Stimulated activated naive CD8-positive, alpha-beta T cell treated with anti-CD3 and anti-CD28 coated beads, Interleukin-15, amount 100 ng/mL, for 72 hours (primary cell): ENCODE data around the gene SHROOM3.
"Not testable (repeated sequence)": the region's sequence is repeated elsewhere in the genome, so short reads cannot be mapped to it uniquely, and the experiment has no call there.

Experiments
- ATAC-seq: fragments of 150-1000 bp; cut with Tn5 transposase; 2 replicates; pipeline ENCODE4 v1.10.0; 2021; ENCODE audit warnings: mild to moderate bottlenecking, moderate library complexity
- DNase-seq, 2 donors: peaks; one replicate each; pipeline ENCODE4 v3.0.0; 2021 to 2022
- H3K27ac Mint-ChIP-seq, 2 donors: one replicate each; pipeline ENCODE4 v1.8.0; 2022; ENCODE audit warnings: mild to moderate bottlenecking in 2 of 2, mixed read lengths in 2 of 2, moderate library complexity in 2 of 2
- H3K27me3 Mint-ChIP-seq: one replicate; pipeline ENCODE4 v1.8.0; 2022; ENCODE audit warnings: mixed read lengths
- H3K4me1 Mint-ChIP-seq: one replicate; pipeline ENCODE4 v1.8.0; 2022; ENCODE audit warnings: mild to moderate bottlenecking, mixed read lengths
- H3K4me3 Mint-ChIP-seq, 2 donors: one replicate each; pipeline ENCODE4 v1.8.0; 2022; ENCODE audit warnings: mild to moderate bottlenecking in 2 of 2, mixed read lengths in 2 of 2, moderate library complexity in 1 of 2
- H3K9me3 Mint-ChIP-seq, 2 donors: one replicate each; pipeline ENCODE4 v1.8.0; 2022; ENCODE audit warnings: mixed read lengths in 2 of 2

Gene SHROOM3

GRCh38 chr4:76434901-76435527 is at the start of gene SHROOM3:
TSS of gene SHROOM3 (plus strand) at chr4:76435229. CDS start at chr4:76436053, 824 bp downstream.
- Mint-ChIP-seq H3K27ac (peak within 1 kb of the TSS in 1 of 2 donors; percentile 5), H3K4me1 (peaks cover 10% of the 10 kb centered on the region), H3K27me3 (peaks cover 59% of the 10 kb centered on the region), H3K9me3 (peaks cover 0 to 5% of the 10 kb centered on the region in 2 donors), H3K4me3 (no peak within 1 kb of the TSS)
- DNase-seq (no peak), ATAC-seq (no peak)

- Mint-ChIP-seq H3K27ac (no peak overlapping the region), H3K27me3 (peaks cover 35% of the 10 kb centered on the region), H3K9me3 (peaks cover 23 to 29% of the 10 kb centered on the region in 2 donors), H3K4me1 (peaks cover 6% of the 10 kb centered on the region), H3K4me3 (no peak overlapping the region)
- no peak for ATAC-seq
- DNase-seq, result no peak
Measured at GRCh38 chr4:76385974-76386373, 49.1 kb upstream of the SHROOM3 start.

GRCh38 chr4:76386566-76387305 is 48.3 kb upstream of the SHROOM3 start:
- Mint-ChIP-seq H3K4me1 (peaks cover 6% of the 10 kb centered on the region), H3K9me3 (peaks cover 23 to 24% of the 10 kb centered on the region in 2 donors), H3K27ac (no peak overlapping the region), H3K4me3 (no peak overlapping the region), H3K27me3 (peaks cover 35% of the 10 kb centered on the region)
- no peak for DNase-seq
- no peak for ATAC-seq

GRCh38 chr4:76388160-76388908 is 46.7 kb upstream of the SHROOM3 start:
- Mint-ChIP-seq H3K27me3 (peaks cover 42% of the 10 kb centered on the region), H3K9me3 (peaks cover 24 to 27% of the 10 kb centered on the region in 2 donors), H3K4me3 (no peak overlapping the region), H3K27ac (no peak overlapping the region), H3K4me1 (peaks cover 2% of the 10 kb centered on the region)
- no peak for DNase-seq
- no peak for ATAC-seq

- Mint-ChIP-seq H3K4me3 (no peak overlapping the region), H3K27me3 (peaks cover 50% of the 10 kb centered on the region), H3K27ac (no peak overlapping the region), H3K9me3 (peaks cover 6 to 9% of the 10 kb centered on the region in 2 donors), H3K4me1 (no peaks in the 10 kb centered on the region)
- DNase-seq (no peak), ATAC-seq (peak; percentile 66)
Measured at GRCh38 chr4:76401654-76402053, 33.4 kb upstream of the SHROOM3 start.

GRCh38 chr4:76406081-76406480 is 28.9 kb upstream of the SHROOM3 start:
- H3K4me1 Mint-ChIP-seq, result peaks cover 6% of the 10 kb centered on the region
- H3K27me3 Mint-ChIP-seq, result peaks cover 32% of the 10 kb centered on the region
- H3K4me3 Mint-ChIP-seq, result no peak overlapping the region
- no peaks in the 10 kb centered on the region for H3K9me3 Mint-ChIP-seq
- no peak for DNase-seq
- H3K27ac Mint-ChIP-seq, result no peak overlapping the region
- no peak for ATAC-seq

- DNase-seq, result no peak
- peak; percentile 62 for ATAC-seq
- no peak overlapping the region for H3K27ac Mint-ChIP-seq
- H3K4me1 Mint-ChIP-seq, result peaks cover 6% of the 10 kb centered on the region
- H3K9me3 Mint-ChIP-seq, result no peaks in the 10 kb centered on the region
- peaks cover 18% of the 10 kb centered on the region for H3K27me3 Mint-ChIP-seq
- H3K4me3 Mint-ChIP-seq, result no peak overlapping the region
Measured at GRCh38 chr4:76407440-76408119, 27.4 kb upstream of the SHROOM3 start.

GRCh38 chr4:76410636-76411035 is 24.4 kb upstream of the SHROOM3 start:
- H3K27me3 Mint-ChIP-seq, result peaks cover 8% of the 10 kb centered on the region
- no peak overlapping the region for H3K27ac Mint-ChIP-seq

GRCh38 chr4:76420188-76420761 is 14.8 kb upstream of the SHROOM3 start:
- Mint-ChIP-seq H3K27ac (no peak overlapping the region), H3K4me1 (peaks cover 8% of the 10 kb centered on the region), H3K9me3 (no peaks in the 10 kb centered on the region), H3K27me3 (peaks cover 37% of the 10 kb centered on the region), H3K4me3 (peak overlapping the region; percentile 42 to 75)
- ATAC-seq (no peak), DNase-seq (no peak)

More at GRCh38 chr4:76410636-76411035, 24.4 kb upstream of the SHROOM3 start:
- no peak for DNase-seq
- Mint-ChIP-seq H3K4me3 (no peak overlapping the region), H3K9me3 (no peaks in the 10 kb centered on the region), H3K4me1 (peaks cover 6% of the 10 kb centered on the region)
- ATAC-seq, result no peak

- DNase-seq (peak; percentile 17 to 19), ATAC-seq (peak; percentile 84)
- H3K27ac Mint-ChIP-seq, result peak within 1 kb of the TSS in 1 of 2 donors; percentile 31
- H3K4me3 Mint-ChIP-seq, result peak within 1 kb of the TSS; percentile 72 to 75
- H3K4me1 Mint-ChIP-seq, result peaks cover 8% of the 10 kb centered on the region
- H3K27me3 Mint-ChIP-seq, result peaks cover 37% of the 10 kb centered on the region
- no peaks in the 10 kb centered on the region for H3K9me3 Mint-ChIP-seq
Measured at GRCh38 chr4:76420762-76421581, 14.1 kb upstream of the SHROOM3 start, which contains the start of gene CCDC158. TSS of gene CCDC158 (minus strand) at chr4:76421141. CDS start at chr4:76403207, 17,934 bp downstream.

- not testable (repeated sequence) for H3K4me1 Mint-ChIP-seq, ATAC-seq
Measured at GRCh38 chr4:76423159-76423558, 11.9 kb upstream of the SHROOM3 start.

GRCh38 chr4:76426272-76426671 is 8.8 kb upstream of the SHROOM3 start:
- Mint-ChIP-seq H3K27ac (no peak overlapping the region), H3K4me3 (no peak overlapping the region), H3K27me3 (peaks cover 16% of the 10 kb centered on the region), H3K9me3 (no peaks in the 10 kb centered on the region), H3K4me1 (peaks cover 6% of the 10 kb centered on the region)
- DNase-seq (no peak), ATAC-seq (no peak)

More at GRCh38 chr4:76423159-76423558, 11.9 kb upstream of the SHROOM3 start:
- DNase-seq, H3K9me3 Mint-ChIP-seq, H3K4me3 Mint-ChIP-seq, H3K27ac Mint-ChIP-seq: not testable (repeated sequence)
- peaks cover 37% of the 10 kb centered on the region for H3K27me3 Mint-ChIP-seq

GRCh38 chr4:76429636-76430035 is 5.4 kb upstream of the SHROOM3 start:
- H3K27me3 Mint-ChIP-seq, result peaks cover 12% of the 10 kb centered on the region
- no peaks in the 10 kb centered on the region for H3K4me1 Mint-ChIP-seq
- H3K4me3 Mint-ChIP-seq, result no peak overlapping the region
- H3K9me3 Mint-ChIP-seq, result no peaks in the 10 kb centered on the region
- ATAC-seq (no peak), DNase-seq (no peak)
- H3K27ac Mint-ChIP-seq, result no peak overlapping the region
